GM19452 (cell line): Measurements from ENCODE around the gene NOA1.
"Not testable (repeated sequence)": the region's sequence is repeated elsewhere in the genome, so short reads cannot be mapped to it uniquely, and the experiment has no call there.

Experiments used
- ATAC-seq: cut with Tn5 transposase; IDR thresholded peaks from one replicate; pipeline ENCODE4 v1.9.1; 2021; ENCODE audit not compliant: unreplicated experiment

NOA1 gene

DNA sequence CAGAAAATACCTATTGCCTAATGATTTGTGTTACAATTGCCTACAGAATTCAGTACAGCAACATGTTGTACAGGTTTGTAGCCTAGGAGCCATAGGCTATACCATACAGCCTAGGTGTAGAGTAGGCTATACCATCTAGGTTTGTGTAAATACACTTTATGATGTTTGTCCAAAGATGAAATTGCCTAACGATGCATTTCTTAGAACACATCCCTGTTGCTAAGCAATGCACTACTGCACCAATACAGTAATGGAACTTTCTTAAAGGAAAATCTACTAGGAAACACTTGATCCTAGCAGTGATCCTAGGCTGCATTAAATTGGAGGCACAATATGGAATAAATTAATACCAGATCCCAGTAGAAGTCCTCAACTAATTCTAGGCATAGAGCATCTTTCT lies 18.3 kb downstream of the NOA1 start:
- ATAC-seq: no peak

DNA sequence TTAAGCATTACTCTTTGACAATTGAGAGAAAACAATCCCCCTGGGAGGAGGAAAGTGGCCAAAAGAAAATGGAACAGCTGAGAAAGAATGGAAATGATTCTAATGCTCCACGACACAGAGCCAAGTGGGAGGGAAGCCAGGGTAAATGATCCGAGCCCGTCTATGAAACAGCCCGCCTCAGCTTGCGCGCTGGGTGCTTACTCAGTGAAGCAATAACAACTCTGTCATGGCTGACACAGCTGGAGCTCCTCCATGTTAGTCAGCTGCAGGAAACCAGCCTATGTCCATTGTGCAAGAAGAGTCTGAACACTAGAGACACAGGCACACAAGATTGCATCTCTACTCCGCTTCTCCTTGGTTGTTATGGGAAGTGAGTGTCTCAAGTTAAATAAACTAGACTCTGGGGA lies 19.3 kb downstream of the NOA1 start:
- no peak for ATAC-seq

DNA sequence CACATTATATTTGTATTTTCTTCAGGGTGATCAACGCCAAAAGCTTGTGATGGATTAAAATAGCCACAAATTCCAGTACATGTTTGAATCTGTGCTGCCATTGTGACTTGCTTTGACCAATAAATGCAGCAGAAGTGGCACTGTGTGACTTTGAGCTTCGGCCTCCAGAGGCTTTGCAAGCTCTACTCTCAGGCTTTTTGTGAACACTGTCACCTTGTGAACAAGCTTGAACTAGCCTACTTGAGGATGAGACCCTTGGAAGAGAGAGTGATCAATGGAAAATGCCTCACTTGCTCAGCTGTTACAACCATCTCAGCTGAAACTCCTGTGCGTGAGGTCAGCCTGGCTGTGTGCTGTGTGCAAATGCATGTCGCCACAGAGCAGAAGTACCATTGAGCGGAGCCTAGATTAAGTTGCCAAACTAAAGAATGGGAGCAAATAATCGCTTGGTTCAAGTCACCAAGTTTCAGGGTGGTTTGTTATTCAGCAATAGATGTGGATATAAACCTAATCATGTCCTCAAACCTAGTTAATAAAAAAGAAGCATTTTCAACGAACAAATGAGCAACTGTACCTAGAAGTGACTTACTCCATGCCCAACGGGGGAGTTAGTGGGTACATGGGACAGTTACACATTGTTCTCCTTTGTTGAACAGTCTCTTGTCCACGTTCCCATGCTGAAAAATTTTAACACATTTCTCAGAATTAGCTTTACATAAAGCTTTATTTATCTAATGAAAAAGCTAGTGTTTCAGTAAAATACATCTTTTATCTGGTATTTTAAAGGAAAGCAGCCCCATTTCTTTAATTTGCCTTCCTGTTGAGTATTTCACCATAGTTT lies 23.5 kb downstream of the NOA1 start:
- no peak for ATAC-seq

DNA sequence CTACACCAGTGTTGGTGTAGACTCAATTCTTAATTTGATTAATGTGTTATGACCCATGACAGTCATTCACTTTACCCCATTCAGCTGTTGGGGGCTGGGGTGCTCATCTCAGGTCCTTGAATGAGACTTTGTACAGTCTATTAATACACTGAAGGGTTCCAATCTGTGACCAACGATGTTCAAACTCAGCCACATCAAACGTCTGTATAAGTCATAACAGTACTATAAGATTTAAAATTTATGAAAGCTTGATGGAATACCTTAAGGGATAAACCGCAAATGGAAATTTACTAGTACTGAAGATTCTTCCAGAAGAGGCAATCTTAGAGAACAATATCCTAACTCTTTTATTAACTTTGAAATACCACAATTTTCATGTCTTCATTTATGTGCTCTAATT lies 36.0 kb downstream of the NOA1 start:
- no peak for ATAC-seq

DNA sequence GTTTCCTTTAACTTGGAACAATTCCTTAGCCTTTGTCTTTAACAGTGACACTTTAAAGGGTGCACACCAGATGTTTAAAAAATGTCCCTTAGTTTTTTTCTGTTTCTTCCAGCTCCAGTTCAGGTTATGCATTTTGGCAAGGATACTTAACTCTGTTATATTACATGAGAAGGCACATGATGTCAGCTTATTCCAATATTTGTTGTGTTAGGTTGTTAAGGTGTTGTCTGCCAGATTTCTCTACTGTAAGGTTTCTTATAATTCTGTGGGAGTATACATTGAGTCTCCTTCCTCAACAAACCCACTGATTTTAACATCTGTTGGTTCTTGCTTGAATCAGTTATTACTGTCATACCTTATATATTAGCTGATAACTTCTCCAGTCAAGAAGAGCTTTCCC lies 36.4 kb downstream of the NOA1 start:
- no peak for ATAC-seq

DNA sequence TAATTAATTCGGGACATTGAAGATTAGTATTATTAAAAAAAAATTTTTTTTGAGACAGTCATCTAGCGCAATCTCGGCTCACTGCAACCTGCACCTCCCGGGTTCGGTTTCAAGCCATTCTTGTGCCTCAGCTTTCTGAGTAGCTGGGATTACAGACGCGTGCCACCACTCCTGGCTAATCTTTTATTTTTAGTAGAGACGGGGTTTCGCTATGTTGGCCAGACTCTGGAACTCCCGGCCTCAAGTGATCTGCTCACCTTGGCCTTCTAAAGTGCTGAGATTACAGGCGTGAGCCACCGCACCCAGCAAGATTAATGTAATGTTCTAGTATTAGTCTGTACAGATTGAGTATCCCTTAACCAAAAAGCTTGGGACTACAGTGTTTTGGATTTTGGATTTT lies 37.0 kb downstream of the NOA1 start:
- ATAC-seq: no peak

DNA sequence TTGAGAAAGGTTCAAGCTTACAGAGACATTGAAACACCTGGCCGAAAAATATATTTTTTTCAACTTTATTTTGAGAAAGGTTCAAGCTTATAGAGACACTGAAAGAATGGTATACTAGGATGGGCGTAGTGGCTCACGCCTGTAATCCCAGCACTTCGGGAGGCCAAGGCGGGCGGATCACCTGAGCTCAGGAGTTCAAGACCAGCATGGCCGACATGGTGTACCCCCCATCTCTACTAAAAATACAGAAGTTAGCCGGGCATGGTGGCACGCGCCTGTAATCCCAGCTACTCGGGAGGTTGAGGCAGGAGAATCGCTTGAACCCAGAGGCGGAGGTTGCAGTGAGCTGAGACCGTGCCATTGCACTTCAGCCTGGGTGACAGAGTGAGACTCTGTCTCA lies 37.6 kb downstream of the NOA1 start:
- ATAC-seq: not testable (repeated sequence)

DNA sequence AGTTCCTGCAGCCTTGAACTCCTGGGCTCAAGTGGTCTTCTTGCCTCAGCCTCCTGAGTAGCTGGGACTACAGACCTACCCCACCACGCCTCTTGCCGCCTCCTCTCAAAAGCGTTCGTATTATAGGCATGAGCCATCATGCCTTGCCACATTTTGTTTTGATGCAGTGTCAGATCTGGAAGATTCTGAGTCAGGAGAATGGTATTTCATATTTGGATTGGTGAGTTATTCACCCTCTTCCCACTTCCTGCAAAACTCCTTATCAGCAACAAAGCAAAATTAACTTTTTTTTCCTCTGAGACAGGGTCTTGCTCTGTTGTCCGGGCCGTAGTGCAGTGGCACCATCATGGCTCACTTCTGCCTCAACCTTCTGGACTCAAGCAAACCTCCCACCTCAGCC lies 40.1 kb downstream of the NOA1 start:
- ATAC-seq: no peak

DNA sequence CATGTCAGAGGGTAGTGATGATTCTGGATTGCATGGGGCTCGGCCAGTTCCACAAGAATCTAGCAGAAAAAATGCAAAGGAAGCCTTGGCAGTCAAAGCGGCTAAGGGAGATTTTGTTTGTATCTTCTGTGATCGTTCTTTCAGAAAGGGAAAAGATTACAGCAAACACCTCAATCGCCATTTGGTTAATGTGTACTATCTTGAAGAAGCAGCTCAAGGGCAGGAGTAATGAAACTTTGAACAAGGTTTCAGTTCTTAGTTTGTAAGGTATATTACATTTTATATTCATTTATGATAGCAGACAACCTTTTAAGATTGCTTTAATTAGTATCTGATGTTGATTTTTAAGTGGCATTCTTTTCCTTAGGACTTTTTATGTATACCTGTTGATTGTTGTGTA lies 45.5 kb downstream of the NOA1 start:
- no peak for ATAC-seq

DNA sequence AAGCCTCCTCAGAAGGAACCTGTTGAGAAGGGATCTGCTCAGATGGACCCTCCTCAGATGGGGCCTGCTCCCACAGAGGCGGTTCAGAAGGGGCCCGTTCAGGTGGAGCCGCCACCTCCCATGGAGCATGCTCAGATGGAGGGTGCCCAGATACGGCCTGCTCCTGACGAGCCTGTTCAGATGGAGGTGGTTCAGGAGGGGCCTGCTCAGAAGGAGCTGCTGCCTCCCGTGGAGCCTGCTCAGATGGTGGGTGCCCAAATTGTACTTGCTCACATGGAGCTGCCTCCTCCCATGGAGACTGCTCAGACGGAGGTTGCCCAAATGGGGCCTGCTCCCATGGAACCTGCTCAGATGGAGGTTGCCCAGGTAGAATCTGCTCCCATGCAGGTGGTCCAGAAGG lies 46.8 kb downstream of the NOA1 start:
- no peak for ATAC-seq

DNA sequence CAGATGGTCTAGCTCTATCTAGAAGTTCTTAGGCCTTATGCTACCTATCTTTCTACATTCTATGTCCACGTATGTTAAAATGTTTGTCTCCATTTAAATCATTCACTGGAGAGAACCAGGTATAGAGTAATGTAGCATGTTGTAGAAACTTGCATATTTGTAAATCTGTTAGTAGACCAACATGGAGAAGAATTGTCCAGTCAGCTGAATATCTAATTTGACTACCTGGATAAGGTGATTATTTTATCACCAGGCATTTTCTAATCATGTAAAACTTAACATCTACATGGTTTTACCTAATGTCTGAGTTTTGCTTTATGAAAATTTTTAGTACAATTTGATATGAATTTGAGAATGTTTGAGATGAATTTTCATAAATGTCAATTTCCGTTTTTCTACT lies 50.2 kb downstream of the NOA1 start:
- no peak for ATAC-seq

DNA sequence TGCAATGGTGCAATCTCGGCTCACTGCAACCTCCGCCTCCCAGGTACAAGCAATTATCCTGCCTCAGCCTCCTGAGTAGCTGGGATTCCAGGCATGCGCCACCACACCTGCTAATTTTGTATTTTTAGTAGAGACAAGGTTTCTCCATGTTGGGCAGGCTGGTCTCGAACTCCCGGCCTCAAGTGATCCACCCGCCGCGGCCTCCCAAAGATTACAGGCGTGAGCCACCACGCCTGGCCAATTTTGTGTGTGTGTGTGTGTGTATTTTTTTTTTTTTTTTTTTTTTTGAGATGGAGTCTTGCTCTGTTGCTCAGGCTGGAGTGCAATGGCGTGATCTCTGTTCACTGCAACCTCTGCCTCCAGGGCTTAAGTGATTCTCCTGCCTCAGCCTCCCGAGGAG lies 62.4 kb downstream of the NOA1 start:
- not testable (repeated sequence) for ATAC-seq

DNA sequence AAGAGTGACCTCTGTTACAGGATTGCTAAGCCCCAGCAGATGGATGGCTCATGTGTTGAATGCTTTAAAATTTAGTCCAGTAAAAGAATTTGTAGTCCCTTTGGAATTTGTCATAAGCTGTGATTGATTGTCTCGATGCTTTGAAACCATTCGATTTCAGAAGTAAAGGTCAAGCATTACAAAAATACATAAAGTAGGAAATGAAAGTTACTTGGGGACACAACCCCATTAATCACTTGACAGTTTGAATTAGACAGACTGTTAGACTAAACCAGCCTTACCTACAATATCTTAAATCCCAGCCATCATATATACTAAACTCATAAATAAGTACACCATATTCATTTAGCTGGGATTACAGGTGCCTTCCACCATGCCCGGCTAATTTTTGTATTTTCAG lies 63.1 kb downstream of the NOA1 start:
- ATAC-seq: no peak
